HG03575 (cell line): ENCODE measurements around the gene CHIC2.
"Not testable (repeated sequence)": the region's sequence is repeated elsewhere in the genome, so short reads cannot be mapped to it uniquely, and the experiment has no call there.

Experiments
- ATAC-seq: cut with Tn5 transposase; IDR thresholded peaks from one replicate; pipeline ENCODE4 v1.9.1; 2021; ENCODE audit not compliant: unreplicated experiment, insufficient number of reproducible peaks, low FRiP score; ENCODE audit errors: extremely low read depth

Gene CHIC2

DNA sequence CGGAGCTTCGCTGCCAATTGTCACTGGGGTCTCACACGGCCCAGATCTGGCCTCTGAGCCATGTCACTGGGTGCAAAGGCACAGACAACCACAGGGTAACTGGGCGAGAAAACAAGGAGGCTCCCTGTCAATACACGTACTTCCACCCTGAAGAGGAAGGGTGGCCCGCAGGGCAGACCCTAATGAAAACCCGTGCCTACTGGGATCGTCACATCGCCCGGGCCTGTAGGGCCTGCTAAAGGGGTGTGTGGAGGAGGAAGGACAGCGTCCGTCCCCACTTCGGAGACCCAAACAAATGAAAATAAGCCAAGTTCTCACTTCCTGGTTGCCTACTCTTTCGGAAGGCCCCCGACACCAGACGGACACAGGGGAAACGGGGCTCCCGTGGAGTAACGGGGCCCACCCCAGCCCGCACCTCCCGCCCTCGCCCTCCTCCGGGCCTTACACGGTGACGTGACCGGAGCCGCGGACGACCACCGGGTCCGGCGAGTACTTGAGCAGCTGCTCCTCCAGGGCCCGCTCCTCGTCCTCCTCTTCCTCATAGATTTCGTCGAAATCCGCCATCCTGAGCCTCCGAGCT, 578 bp downstream of the CHIC2 start:
- peak; percentile 5 for ATAC-seq

DNA sequence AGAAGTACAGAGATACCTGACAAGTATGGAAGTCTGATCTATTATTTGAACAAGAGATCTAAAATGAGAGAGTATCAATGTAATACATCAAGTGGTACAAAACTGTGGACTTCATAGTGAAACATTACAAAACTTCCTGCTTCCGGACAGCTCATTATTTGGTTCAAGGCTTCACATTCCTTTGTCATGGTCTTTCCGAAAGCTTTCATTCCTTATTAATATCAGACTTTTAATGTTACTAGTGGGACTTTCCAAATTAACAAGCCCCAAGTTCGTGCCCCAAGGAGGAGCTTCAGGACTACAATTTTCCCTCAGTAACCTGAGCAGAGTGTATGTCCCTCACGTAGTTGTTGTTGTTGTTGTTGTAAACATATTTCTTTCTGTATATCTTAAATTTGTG, 1.2 kb downstream of the CHIC2 start:
- ATAC-seq, result no peak

- no peak for ATAC-seq
Measured at GRCh38 chr4:54062392-54062791, 2.0 kb downstream of the CHIC2 start.

GRCh38 chr4:54061873-54062272, 2.5 kb downstream of the CHIC2 start:
- ATAC-seq, result no peak

GRCh38 chr4:54061067-54061466, 3.3 kb downstream of the CHIC2 start:
- no peak for ATAC-seq

- ATAC-seq, result no peak
Measured at GRCh38 chr4:54060116-54060515, 4.3 kb downstream of the CHIC2 start.

DNA sequence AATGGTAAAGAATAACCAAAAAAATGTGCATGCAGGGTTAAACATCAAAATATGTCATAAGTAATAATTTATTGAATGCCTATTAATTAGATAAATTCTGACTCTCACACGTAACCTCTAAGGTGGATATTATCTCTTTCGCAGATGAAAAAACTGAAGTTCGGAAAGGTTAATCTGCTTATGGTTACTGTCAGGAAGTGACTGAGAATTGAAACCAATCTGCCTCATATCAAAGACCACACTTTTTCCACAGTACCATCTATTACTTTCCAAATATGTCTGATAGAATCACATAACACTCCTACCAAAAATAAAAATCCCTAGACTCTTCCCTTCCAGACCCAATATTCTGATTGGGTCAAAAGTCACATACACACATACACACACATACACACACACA, 6.2 kb downstream of the CHIC2 start:
- no peak for ATAC-seq

GRCh38 chr4:54056360-54056759, 8.0 kb downstream of the CHIC2 start:
- ATAC-seq, result no peak

- no peak for ATAC-seq
Measured at GRCh38 chr4:54055494-54055893, 8.9 kb downstream of the CHIC2 start.

GRCh38 chr4:54054501-54054900, 9.9 kb downstream of the CHIC2 start:
- no peak for ATAC-seq

GRCh38 chr4:54053322-54053721, 11.1 kb downstream of the CHIC2 start:
- ATAC-seq, result not testable (repeated sequence)

DNA sequence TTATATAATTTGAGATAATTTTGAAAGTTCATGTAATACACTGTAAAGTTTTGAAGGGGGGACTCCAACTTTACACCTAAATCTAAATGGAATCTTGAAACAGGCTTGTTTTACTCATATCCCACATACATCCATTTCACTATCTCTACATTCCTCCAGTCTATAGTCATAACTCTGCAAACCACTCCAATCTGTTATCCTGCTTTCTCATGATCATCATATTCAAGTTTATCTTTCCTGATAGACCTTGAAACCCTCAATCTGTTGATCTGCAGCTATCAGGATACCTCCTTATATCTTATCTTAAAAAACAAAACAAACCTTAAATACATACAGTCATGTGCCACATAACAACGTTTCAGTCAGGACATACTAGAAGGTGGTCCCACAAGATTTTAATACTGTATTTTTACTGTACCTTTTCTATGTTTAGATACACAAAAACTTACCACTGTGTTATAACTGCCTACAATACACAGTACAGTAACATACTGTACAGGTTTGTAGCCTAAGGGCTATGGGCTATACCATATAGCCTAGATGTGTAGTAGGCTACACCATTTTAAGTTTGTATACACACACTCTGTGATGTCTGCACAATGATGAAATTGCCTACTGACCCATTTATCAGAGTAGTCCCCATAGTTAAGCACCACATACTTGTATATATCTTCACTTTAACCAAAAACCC, 14.0 kb downstream of the CHIC2 start:
- ATAC-seq, result no peak

- ATAC-seq, result not testable (repeated sequence)
Measured at GRCh38 chr4:54043630-54044029, 20.8 kb downstream of the CHIC2 start.

- no peak for ATAC-seq
Measured at GRCh38 chr4:54041933-54042332, 22.5 kb downstream of the CHIC2 start.

- no peak for ATAC-seq
Measured at GRCh38 chr4:54041100-54041499, 23.3 kb downstream of the CHIC2 start.

GRCh38 chr4:54038056-54038455, 26.3 kb downstream of the CHIC2 start:
- ATAC-seq, result no peak

GRCh38 chr4:54036184-54036583, 28.2 kb downstream of the CHIC2 start:
- no peak for ATAC-seq

- no peak for ATAC-seq
Measured at GRCh38 chr4:54032558-54033135, 31.8 kb downstream of the CHIC2 start.

DNA sequence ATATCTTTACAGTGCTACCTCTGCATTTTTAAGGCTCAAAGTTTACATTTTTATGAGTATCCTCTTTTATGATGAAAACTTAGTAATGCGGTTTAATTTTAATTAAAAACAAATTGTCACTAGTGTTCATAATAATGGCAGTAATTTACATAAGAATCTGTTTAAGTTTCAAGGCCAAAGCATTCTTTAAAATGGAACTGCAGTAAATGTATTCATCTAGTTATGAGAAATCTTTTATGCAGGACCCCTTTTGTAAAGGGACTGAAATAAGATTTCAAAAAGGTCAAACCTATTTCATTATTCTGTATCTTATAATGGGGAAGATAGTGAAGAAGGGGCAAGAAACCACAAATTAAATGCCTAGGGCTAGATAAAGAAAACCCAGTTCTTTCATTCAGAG, 37.1 kb downstream of the CHIC2 start:
- no peak for ATAC-seq

GRCh38 chr4:54025582-54025981, 38.8 kb downstream of the CHIC2 start:
- ATAC-seq, result no peak

- not testable (repeated sequence) for ATAC-seq
Measured at GRCh38 chr4:54023019-54023418, 41.4 kb downstream of the CHIC2 start.
